Testis (tissue), 3 donors: ENCODE measurements around the gene THSD4. TPM values are rescaled to one million over a fixed set of nuclear protein-coding genes. Genes with fewer than 3 reads are reported as not detected.

ENCODE experiments used
- DNase-seq: peaks from one replicate; pipeline ENCODE4 v3.0.0-alpha.2; 2019
- H3K27ac ChIP-seq, 2 donors: fragments of 200-600 bp; sonication (generic); one replicate each; pipeline ENCODE4 v1.5.1; 2019
- H3K27me3 ChIP-seq: fragments of 200-600 bp; sonication (generic); one replicate; pipeline ENCODE4 v1.5.1; 2019
- H3K36me3 ChIP-seq: fragments of 200-600 bp; sonication (generic); one replicate; pipeline ENCODE4 v1.5.1; 2017; ENCODE audit warnings: low read depth; ENCODE audit errors: missing control alignments
- H3K4me1 ChIP-seq: fragments of 200-600 bp; sonication (generic); one replicate; pipeline ENCODE4 v1.5.1; 2019
- H3K4me3 ChIP-seq, 2 donors: fragments of 200-600 bp; sonication (generic); one replicate each; pipeline ENCODE4 v1.5.1; 2017 to 2019
- H3K9me3 ChIP-seq: fragments of 200-600 bp; sonication (generic); one replicate; pipeline ENCODE4 v1.5.1; 2017
- CTCF ChIP-seq, 3 experiments: fragments of 450-650 bp in 2 of 3; fragments of 200-600 bp in 1 of 3; sonication (generic) in 1 of 3; IDR thresholded peaks; one replicate each; pipeline ENCODE4 v1.5.1; 2016 to 2019; ENCODE audit warnings: antibody characterized with exemption in 3 of 3, mild to moderate bottlenecking in 2 of 3, moderate library complexity in 1 of 3
- POLR2A ChIP-seq: fragments of 450-650 bp; IDR thresholded peaks from one replicate; pipeline ENCODE4 v1.6.1; 2017; ENCODE audit warnings: antibody characterized with exemption, mild to moderate bottlenecking, moderate library complexity
- WGBS, 2 donors: methylation state at CpG; one replicate each; pipeline ENCODE4 v1.1.5; 2018; 5-methylcytosine and 5-hydroxymethylcytosine counted together
- intact Hi-C: fragments of 100-400 bp; cut with DNase I; formaldehyde crosslinking; loops from one replicate; pipeline ENCODE4 v1.15.1; 2023; ENCODE audit warnings: low total_unique reads
- polyA plus RNA-seq: library from polyadenylated mRNA; stranded (reverse); fragments of 350-450 nt; fragmentation: Illumina TruSeq; extraction: RNeasy Lipid Tissue Mini Kit (QIAGEN cat#74804); gene quantifications from one replicate; pipeline ENCODE4 v1.2.3, GENCODE V29; 2014; ENCODE audit warnings: low read depth, low replicate concordance; ENCODE audit not compliant: insufficient read depth
- total RNA-seq, 2 donors: library from RNA; depleted of rRNA; stranded (reverse); fragments of >200 nt; gene quantifications; one replicate each; pipeline ENCODE4 v1.2.3, GENCODE V29; 2016

THSD4 gene
- total and polyA plus RNA-seq, 3 donors from 2014 or later, result 14.3 to 21.5 (median 18.2) TPM

DNA sequence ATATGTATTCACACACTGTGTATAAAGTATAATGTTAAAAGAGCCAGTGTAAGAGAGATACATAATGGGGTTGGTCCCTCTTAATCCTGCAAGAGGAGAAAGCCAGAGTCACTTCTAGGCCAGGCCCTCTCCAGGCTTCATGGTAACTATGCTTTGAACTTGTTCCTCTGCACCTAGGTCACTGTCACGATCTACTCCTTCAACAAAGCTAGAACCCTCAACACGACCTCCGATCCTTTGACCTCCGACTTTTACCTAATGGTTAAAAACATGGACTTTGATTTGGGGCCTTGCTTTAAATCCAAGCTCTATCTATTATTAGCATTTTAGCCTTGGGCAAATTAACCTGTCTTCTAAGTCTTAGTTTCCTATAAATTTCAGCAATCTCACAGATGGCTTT is 541.2 kb downstream of the THSD4 start:
- Histone ChIP-seq H3K36me3 (no peaks in the 10 kb centered on the region), H3K27me3 (no peaks in the 10 kb centered on the region), H3K27ac (no peak overlapping the region), H3K4me3 (no peak overlapping the region), H3K9me3 (no peaks in the 10 kb centered on the region), H3K4me1 (no peaks in the 10 kb centered on the region)
- WGBS, 2 donors, result 96 to 98% methylated on average over 4 of the region's 4 CpGs
- intact Hi-C loops, result no loop called here
- TF ChIP-seq CTCF (IDR thresholded peaks at IDR 0.05) (no peak), POLR2A (no peak)
- no peak for DNase-seq

- no peaks in the 10 kb centered on the region for H3K9me3 ChIP-seq
- H3K27me3 ChIP-seq, result no peaks in the 10 kb centered on the region
- DNase-seq, result no peak
- no peak overlapping the region for H3K27ac ChIP-seq
- intact Hi-C loops, result no loop called here
- H3K4me3 ChIP-seq, result no peak overlapping the region
- H3K36me3 ChIP-seq, result no peaks in the 10 kb centered on the region
- no peaks in the 10 kb centered on the region for H3K4me1 ChIP-seq
- TF ChIP-seq CTCF (IDR thresholded peaks at IDR 0.05), result no peak
- no peak for TF ChIP-seq POLR2A
- WGBS, 2 donors, result 95 to 100% methylated on average over 2 of the region's 2 CpGs
Measured at GRCh38 chr15:71657141-71657540, 541.9 kb downstream of the THSD4 start.

DNA sequence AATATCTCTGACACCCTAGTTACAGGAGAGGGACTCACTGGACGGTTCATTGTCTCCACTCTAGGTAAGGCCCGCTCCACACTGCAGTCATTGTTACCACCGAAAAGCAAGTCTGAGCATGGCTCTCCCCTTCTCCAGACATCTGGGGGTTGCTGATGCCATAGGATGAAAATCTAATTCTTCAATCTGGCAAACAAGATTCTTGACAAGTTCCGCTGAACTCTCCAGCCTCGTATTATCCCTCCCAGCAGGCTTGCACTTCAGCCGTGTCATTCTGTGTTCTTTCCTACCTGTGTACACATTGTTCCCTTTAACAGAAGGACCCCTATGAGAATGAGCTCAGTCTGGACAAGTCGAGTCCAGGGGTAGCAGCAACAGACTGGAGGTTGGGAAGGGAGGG is 542.8 kb downstream of the THSD4 start:
- TF ChIP-seq CTCF (IDR thresholded peaks at IDR 0.05) (no peak), POLR2A (no peak)
- no peak overlapping the region for H3K4me3 ChIP-seq
- no peaks in the 10 kb centered on the region for H3K9me3 ChIP-seq
- H3K4me1 ChIP-seq, result no peaks in the 10 kb centered on the region
- no peak overlapping the region for H3K27ac ChIP-seq
- WGBS, 2 donors, result 94 to 96% methylated on average over 7 of the region's 7 CpGs
- intact Hi-C loops, result no loop called here
- H3K36me3 ChIP-seq, result no peaks in the 10 kb centered on the region
- no peaks in the 10 kb centered on the region for H3K27me3 ChIP-seq
- no peak for DNase-seq

- no peak for DNase-seq
- intact Hi-C loops, result no loop called here
- Histone ChIP-seq H3K9me3 (no peaks in the 10 kb centered on the region), H3K36me3 (no peaks in the 10 kb centered on the region), H3K4me3 (no peak overlapping the region), H3K4me1 (no peaks in the 10 kb centered on the region), H3K27ac (no peak overlapping the region), H3K27me3 (no peaks in the 10 kb centered on the region)
- 86 to 96% methylated on average over 2 of the region's 2 CpGs for WGBS, 2 donors
- no peak for TF ChIP-seq POLR2A
- TF ChIP-seq CTCF (IDR thresholded peaks at IDR 0.05), result no peak
Measured at GRCh38 chr15:71658827-71659729, 543.8 kb downstream of the THSD4 start.

DNA sequence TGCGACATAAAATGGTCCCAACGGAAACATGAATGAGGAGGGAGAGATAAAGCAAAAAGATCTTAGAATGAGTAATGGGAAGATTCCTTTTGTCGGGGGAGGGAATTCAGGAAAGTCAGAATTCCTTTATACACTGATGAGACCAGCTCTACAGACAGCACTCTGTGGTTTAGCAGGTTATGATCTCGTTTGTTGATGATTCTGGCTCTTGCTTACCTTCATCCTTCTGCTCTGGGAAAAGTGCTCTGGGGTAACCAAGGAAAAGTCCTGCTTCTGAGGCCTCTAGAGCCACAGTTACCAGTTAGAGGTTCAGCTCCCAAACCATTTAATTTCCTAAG is 544.4 kb downstream of the THSD4 start:
- TF ChIP-seq CTCF (IDR thresholded peaks at IDR 0.05), result no peak
- no peak for TF ChIP-seq POLR2A
- Histone ChIP-seq H3K27me3 (no peaks in the 10 kb centered on the region), H3K4me3 (no peak overlapping the region), H3K9me3 (no peaks in the 10 kb centered on the region), H3K27ac (no peak overlapping the region), H3K36me3 (no peaks in the 10 kb centered on the region), H3K4me1 (no peaks in the 10 kb centered on the region)
- DNase-seq, result no peak
- 80% methylated on average over 4 of the region's 4 CpGs for WGBS, 2 donors
- intact Hi-C loops, result no loop called here
